K562 (cell line): ENCODE measurements around the gene BDNF. TPM values are rescaled to one million over a fixed set of nuclear protein-coding genes. Genes with fewer than 3 reads are reported as not detected.
A peak's percentile ranks its signal among the peaks of the same experiment; 100 is the strongest.
"Not testable (repeated sequence)": the region's sequence is repeated elsewhere in the genome, so short reads cannot be mapped to it uniquely, and the experiment has no call there.

Experiments used
- ATAC-seq: fragments of 200-7000 bp; cut with Tn5 transposase; 3 replicates; pipeline ENCODE4 v1.9.1; 2020; ENCODE audit warnings: moderate library complexity
- BruUV-seq: library from RNA; stranded (reverse); fragments of 400-500 nt; replicated peaks from 2 replicates; lab custom pipeline; 2021; lab: Mats Ljungman, UMichigan
- CTCF ChIA-PET: fragments of 300-600 bp; formaldehyde crosslinking; extraction: SDS; loops from one replicate; lab custom pipeline; 2021; ENCODE audit warnings: low intra/inter-chr PET ratio; lab: Yijun Ruan, JAX
- POLR2A ChIA-PET: fragments of 300-600, 350-650 bp; sonication (Branson Sonifier 250); formaldehyde crosslinking; extraction: SDS; loops from one replicate; lab custom pipeline; 2021; ENCODE audit warnings: antibody characterized with exemption, inconsistent platforms; lab: Yijun Ruan, JAX
- DNase-seq, 4 experiments: peaks; one replicate each; pipeline versions ENCODE4 v3.0.0 to v3.0.0-alpha.2; 2011 to 2018; ENCODE audit warnings: low spot score in 3 of 4, mixed read lengths in 3 of 4; ENCODE audit errors: extremely low read depth in 1 of 4
- FAIRE-seq: peaks from 2 replicates; lab custom pipeline; 2011; peaks lifted over from hg19 to GRCh38; lab: Jason Lieb, UNC
- H2AFZ ChIP-seq: 2 replicates; pipeline ENCODE4 v1.6.0; 2011; ENCODE audit warnings: low read depth, low read length, control low read depth, inconsistent platforms
- H3K27ac ChIP-seq: fragments of 200-600 bp; 3 replicates; pipeline ENCODE4 v1.8.0; 2011; ENCODE audit warnings: low read depth, mild to moderate bottlenecking, control low read depth, inconsistent platforms, low read length, moderate library complexity, mixed read lengths; ENCODE audit errors: extremely low read depth
- H3K27me3 ChIP-seq, 2 experiments: fragments of 300-600 bp in 1 of 2; 2 replicates in 1 of 2; 3 replicates in 1 of 2; pipeline versions ENCODE4 v1.6.0 to v1.8.0; 2011; ENCODE audit warnings: inconsistent platforms in 2 of 2, low read length in 2 of 2, mild to moderate bottlenecking in 1 of 2, mixed read lengths in 1 of 2, moderate library complexity in 1 of 2; ENCODE audit not compliant: control insufficient read depth in 2 of 2, insufficient read depth in 2 of 2
- H3K36me3 ChIP-seq: fragments of 300-600 bp; 3 replicates; pipeline ENCODE4 v1.8.0; 2011; ENCODE audit warnings: mild to moderate bottlenecking, low read length, inconsistent platforms; ENCODE audit not compliant: control insufficient read depth, insufficient read depth
- H3K4me1 ChIP-seq, 2 experiments: fragments of 200-600 bp in 1 of 2; replicated peaks in 1 of 2; 2 replicates in 1 of 2; 3 replicates in 1 of 2; pipeline versions ENCODE4 v1.5.1 to v1.8.0; 2011; ENCODE audit warnings: inconsistent platforms in 2 of 2, low read length in 2 of 2, mild to moderate bottlenecking in 1 of 2, mixed read lengths in 1 of 2, moderate library complexity in 1 of 2; ENCODE audit not compliant: control insufficient read depth in 2 of 2, insufficient read depth in 2 of 2
- H3K4me2 ChIP-seq: 2 replicates; pipeline ENCODE4 v1.6.1; 2011; ENCODE audit warnings: low read length, control low read depth, inconsistent platforms, mixed read lengths; ENCODE audit not compliant: insufficient read depth
- H3K4me3 ChIP-seq: fragments of 200-600 bp; sonication (generic), shearing (Covaris generic); 2 replicates; pipeline ENCODE4 v1.5.1; 2016; ENCODE audit warnings: control low read depth, inconsistent platforms
- H3K79me2 ChIP-seq: fragments of 200-600 bp; 3 replicates; pipeline ENCODE4 v1.8.0; 2011; ENCODE audit warnings: low read length, inconsistent platforms; ENCODE audit not compliant: control insufficient read depth, insufficient read depth
- H3K9ac ChIP-seq, 2 experiments: 2 replicates each; pipeline versions ENCODE4 v1.6.0 to v1.6.1; 2011; ENCODE audit warnings: low read depth in 2 of 2, low read length in 2 of 2, control low read depth in 1 of 2, inconsistent platforms in 1 of 2, mild to moderate bottlenecking in 1 of 2, mixed read lengths in 1 of 2; ENCODE audit not compliant: insufficient read depth in 1 of 2
- H3K9me1 ChIP-seq: one replicate; pipeline ENCODE4 v1.6.0; 2011; ENCODE audit warnings: inconsistent platforms, mild to moderate bottlenecking, low read length, moderate library complexity; ENCODE audit not compliant: control insufficient read depth, insufficient read depth
- H3K9me3 ChIP-seq: replicated peaks from 2 replicates; pipeline ENCODE4 v1.5.1; 2011; ENCODE audit warnings: low read depth, low read length, inconsistent platforms; ENCODE audit not compliant: control insufficient read depth, insufficient read depth
- H4K20me1 ChIP-seq: replicated peaks from 2 replicates; pipeline ENCODE4 v1.6.1; 2011; ENCODE audit warnings: low read length, inconsistent platforms, mixed read lengths; ENCODE audit not compliant: control insufficient read depth, insufficient read depth
- FOXA3 ChIP-seq, 2 experiments: fragments of 450-650 bp in 1 of 2; sonication (generic) in 1 of 2; formaldehyde crosslinking; IDR thresholded peaks in 1 of 2; conservative IDR thresholded peaks in 1 of 2; 2 replicates each; pipeline versions ENCODE4 v1.4.0 to v1.8.0; 2020 to 2022; ENCODE audit warnings: mild to moderate bottlenecking in 2 of 2, missing genetic modification reagents in 1 of 2
- FOXK2 ChIP-seq, 2 experiments: fragments of 450-650 bp; IDR thresholded peaks in 1 of 2; conservative IDR thresholded peaks in 1 of 2; 2 replicates each; pipeline ENCODE4 v1.6.1; 2016; ENCODE audit warnings: low read depth in 2 of 2, mild to moderate bottlenecking in 1 of 2
- RBFOX2 ChIP-seq: fragments of 200-400 bp; formaldehyde crosslinking; IDR thresholded peaks from 2 replicates; pipeline ENCODE4 v1.6.1; 2017; ENCODE audit warnings: low read depth, mild to moderate bottlenecking, low read length, moderate library complexity
- ZFPM2 ChIP-seq: fragments of 250-450 bp; sonication (Bioruptor Pico); IDR thresholded peaks from 2 replicates; pipeline ENCODE4 v1.5.1; 2022; ENCODE audit warnings: mild to moderate bottlenecking
- ZNF507 ChIP-seq: conservative IDR thresholded peaks from 2 replicates; pipeline ENCODE4 v1.6.1; 2017; ENCODE audit warnings: missing genetic modification characterization, missing compliant biosample characterization
- WGBS: fragments of 100-300 bp; shearing (Covaris generic); methylation state at CpG from one replicate; pipeline ENCODE4 v1.1.6; 2016; ENCODE audit warnings: low coverage, mixed read lengths; ENCODE audit not compliant: insufficient coverage; ENCODE audit errors: missing lambda C conversion rate; 5-methylcytosine and 5-hydroxymethylcytosine counted together
- in situ Hi-C: fragments of 300-500 bp; cut with MboI; formaldehyde crosslinking; loops from 4 replicates; pipeline ENCODE4 v1.15.0; 2018; ENCODE audit warnings: inconsistent platforms, mixed read lengths
- intact Hi-C: fragments of 100-400 bp; cut with micrococcal nuclease; formaldehyde crosslinking; loops from 2 replicates; pipeline ENCODE4 v1.14.2; 2022
- polyA plus RNA-seq, 8 experiments: library from polyadenylated mRNA; depleted of rRNA in 4 of 8; stranded (reverse) in 5 of 8; unstranded in 3 of 8; fragments of >200 nt; fragmentation: Nextera tagmentation in 2 of 8; fragmentation: Illumina TruSeq in 1 of 8; extraction: Ambion mirVana in 2 of 8; extraction: Trizol in 1 of 8; gene quantifications; 2 replicates each; pipeline versions ENCODE4 v1.2.1 to v1.2.3, GENCODE V29; 2011 to 2014; ENCODE audit warnings: inconsistent platforms in 1 of 8, missing spikeins in 1 of 8
- total RNA-seq, 7 experiments: library from RNA; depleted of rRNA in 6 of 7; stranded (reverse); fragments of >200 nt in 6 of 7; fragmentation: Illumina TruSeq in 2 of 7; extraction: Trizol in 2 of 7; gene quantifications; 2 replicates each; pipeline versions ENCODE4 v1.2.1 to v1.2.3, GENCODE V29; 2011 to 2021; ENCODE audit warnings: low replicate concordance in 1 of 7
- TF ChIP-seq, protein P1 (sequence below): fragments of 450-650 bp; IDR thresholded peaks from 2 replicates; pipeline ENCODE4 v1.6.1; 2018; ENCODE audit warnings: mild to moderate bottlenecking, low read depth; ENCODE audit not compliant: partially characterized antibody

The BDNF gene
- total and polyA plus RNA-seq, 9 of the 15 experiments (the other 6 are each of a cell fraction or from before 2014, with no cell fraction given), result 0.04 TPM; not detected in 8

DNA sequence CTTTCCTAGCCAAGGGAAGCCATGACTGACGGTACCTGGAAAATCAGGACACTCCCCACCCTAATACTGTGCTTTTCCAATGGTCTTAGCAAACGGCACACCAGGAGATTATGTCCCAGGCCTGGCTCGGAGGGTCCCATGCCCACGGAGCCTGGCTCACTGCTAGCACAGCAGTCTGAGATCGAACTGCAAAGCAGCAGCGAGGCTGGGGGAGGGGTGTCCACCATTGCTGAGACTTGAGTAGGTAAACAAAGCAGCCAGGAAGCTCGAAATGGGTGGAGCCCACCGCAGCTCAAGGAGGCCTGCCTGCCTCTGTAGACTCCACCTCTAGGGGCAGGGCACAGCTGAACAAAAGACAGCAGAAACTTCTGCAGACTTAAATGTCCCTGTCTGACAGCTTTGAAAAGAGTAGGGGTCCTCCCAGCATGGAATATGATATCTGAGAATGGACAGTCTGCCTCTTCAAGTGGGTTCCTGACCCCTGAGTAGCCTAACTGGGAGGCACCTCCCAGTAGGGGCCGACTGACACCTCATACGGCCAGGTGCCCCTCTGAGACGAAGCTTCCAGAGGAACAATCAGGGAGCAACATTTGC is 34.6 kb downstream of the BDNF start:
- TF ChIP-seq FOXA3 (CRISPR knock-in tag; conservative IDR thresholded peaks at IDR 0.05 in 1 of 2, IDR thresholded peaks at IDR 0.05 in 1 of 2) (peak in 1 of 2 experiments; percentile 52; a peak in 1 of 4 replicates), FOXK2 (conservative IDR thresholded peaks at IDR 0.05 in 1 of 2, IDR thresholded peaks at IDR 0.05 in 1 of 2; ENCODE audit: low read depth in 2 of 2) (peak; percentile 37 to 63; a peak in 1 of 4 replicates), RBFOX2 (0 out of 2 replicates have a peak, but pooled peaks have one; percentile 16)
- FAIRE-seq, BruUV-seq, ATAC-seq, H3K9me3 ChIP-seq, H3K4me1 ChIP-seq, H3K27me3 ChIP-seq, intact Hi-C loops, H3K36me3 ChIP-seq, H4K20me1 ChIP-seq, H3K9ac ChIP-seq, H3K79me2 ChIP-seq, CTCF ChIA-PET, H3K9me1 ChIP-seq, H3K27ac ChIP-seq, in situ Hi-C loops, DNase-seq: not testable (repeated sequence)
- WGBS, result 0% methylated on average over 11 of the region's 11 CpGs
- POLR2A ChIA-PET, result interaction anchor here (0.6 kb wide), 1 partner anchor 660 kb away, joined by 3 read pairs; no protein-coding TSS in a partner anchor
- Histone ChIP-seq H2AFZ (peak overlapping the region; percentile 55; the same call in 1 of the 2 replicates), H3K4me3 (peak overlapping the region; percentile 21; the same call in 1 of the 2 replicates), H3K4me2 (peak overlapping the region; percentile 49)

DNA sequence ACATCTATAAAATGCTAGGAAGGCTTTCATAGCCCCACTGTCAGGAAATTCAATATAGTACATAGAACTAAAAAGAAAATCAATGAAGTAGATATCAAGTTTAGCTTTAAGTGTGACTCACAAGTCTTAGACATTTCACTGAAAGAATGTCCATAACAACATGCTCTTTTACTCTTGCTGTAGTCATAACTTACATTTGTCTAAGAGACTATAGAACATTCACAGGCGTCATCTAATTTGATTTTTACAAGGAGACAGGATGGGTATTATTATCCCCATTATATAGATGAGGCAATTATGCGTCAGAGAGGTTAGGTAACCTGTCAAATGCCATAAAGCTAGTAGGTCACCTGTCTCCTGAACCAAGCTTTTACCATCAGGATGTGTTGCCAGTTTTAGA is 36.9 kb downstream of the BDNF start:
- H3K9ac ChIP-seq, result no peak overlapping the region
- H3K27me3 ChIP-seq, result peaks cover 0 to 1% of the 10 kb centered on the region in 2 experiments; a peak in 1 of 5 replicates
- no peaks in the 10 kb centered on the region for H3K79me2 ChIP-seq
- H3K27ac ChIP-seq, result no peak overlapping the region
- ChIA-PET POLR2A (interaction anchor here (0.7 kb wide), 1 partner anchor 216 kb away, joined by 3 read pairs; no protein-coding TSS in a partner anchor), CTCF (no interaction called here)
- FAIRE-seq (no peak), ATAC-seq (no peak), DNase-seq (no peak)
- WGBS, result 0% methylated on average over 2 of the region's 2 CpGs
- no peaks in the 10 kb centered on the region for H4K20me1 ChIP-seq
- BruUV-seq, result no TSS peak
- in situ Hi-C loops, result no loop called here
- H3K4me2 ChIP-seq, result no peak overlapping the region
- H3K9me3 ChIP-seq, result no peaks in the 10 kb centered on the region
- H3K4me3 ChIP-seq, result no peak overlapping the region
- no peaks in the 10 kb centered on the region for H3K36me3 ChIP-seq
- intact Hi-C loops, result no loop called here
- H2AFZ ChIP-seq, result no peak overlapping the region
- no peaks in the 10 kb centered on the region; a peak in 1 of 5 replicates for H3K4me1 ChIP-seq
- no peaks in the 10 kb centered on the region for H3K9me1 ChIP-seq
- TF ChIP-seq ZNF507 (no peak), ZFPM2 (CRISPR knock-in tag) (no peak)
- TF ChIP-seq, protein P1, sequence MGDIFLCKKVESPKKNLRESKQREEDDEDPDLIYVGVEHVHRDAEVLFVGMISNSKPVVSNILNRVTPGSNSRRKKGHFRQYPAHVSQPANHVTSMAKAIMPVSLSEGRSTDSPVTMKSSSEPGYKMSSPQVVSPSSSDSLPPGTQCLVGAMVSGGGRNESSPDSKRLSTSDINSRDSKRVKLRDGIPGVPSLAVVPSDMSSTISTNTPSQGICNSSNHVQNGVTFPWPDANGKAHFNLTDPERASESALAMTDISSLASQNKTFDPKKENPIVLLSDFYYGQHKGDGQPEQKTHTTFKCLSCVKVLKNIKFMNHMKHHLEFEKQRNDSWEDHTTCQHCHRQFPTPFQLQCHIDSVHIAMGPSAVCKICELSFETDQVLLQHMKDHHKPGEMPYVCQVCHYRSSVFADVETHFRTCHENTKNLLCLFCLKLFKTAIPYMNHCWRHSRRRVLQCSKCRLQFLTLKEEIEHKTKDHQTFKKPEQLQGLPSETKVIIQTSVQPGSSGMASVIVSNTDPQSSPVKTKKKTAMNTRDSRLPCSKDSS, result no peak
